ENCODE data around the gene SLC32A1. TPM values are rescaled to one million over a fixed set of nuclear protein-coding genes. Genes with fewer than 3 reads are reported as not detected.

The SLC32A1 gene
- total RNA-seq, 1 donor from 2014 or later = not detected

DNA sequence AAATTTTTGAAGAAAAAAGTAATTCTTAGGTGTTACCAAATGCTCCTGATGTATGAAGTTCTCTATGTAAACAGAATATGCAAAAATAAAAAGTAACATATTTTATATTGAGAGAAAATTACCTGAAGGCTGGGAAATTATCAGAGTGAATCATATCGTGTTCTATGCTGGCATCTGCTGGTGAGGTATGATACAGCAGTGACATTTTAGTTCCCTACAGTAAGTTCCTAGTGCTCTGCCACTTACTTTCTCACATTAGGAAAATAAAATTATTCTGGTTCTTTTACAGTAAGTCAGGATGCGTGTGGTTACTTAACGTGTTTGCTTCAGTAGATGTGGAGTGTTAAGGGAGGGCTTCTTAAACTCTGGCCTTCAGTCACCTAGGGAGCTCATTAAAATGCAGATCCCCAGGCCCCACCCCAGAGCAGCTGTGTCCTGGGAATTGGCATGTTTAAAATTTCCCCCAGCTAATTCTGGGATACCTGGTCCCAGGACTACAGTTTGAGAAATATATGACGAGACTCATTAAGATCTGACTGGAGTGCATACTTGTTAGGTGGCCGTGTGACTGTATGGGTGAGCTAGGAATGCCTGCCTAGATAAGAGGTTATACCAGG is 27.2 kb downstream of the SLC32A1 start:
- no peak for DNase-seq (ENCODE audit: low read depth)
- TF ChIP-seq, protein P1, sequence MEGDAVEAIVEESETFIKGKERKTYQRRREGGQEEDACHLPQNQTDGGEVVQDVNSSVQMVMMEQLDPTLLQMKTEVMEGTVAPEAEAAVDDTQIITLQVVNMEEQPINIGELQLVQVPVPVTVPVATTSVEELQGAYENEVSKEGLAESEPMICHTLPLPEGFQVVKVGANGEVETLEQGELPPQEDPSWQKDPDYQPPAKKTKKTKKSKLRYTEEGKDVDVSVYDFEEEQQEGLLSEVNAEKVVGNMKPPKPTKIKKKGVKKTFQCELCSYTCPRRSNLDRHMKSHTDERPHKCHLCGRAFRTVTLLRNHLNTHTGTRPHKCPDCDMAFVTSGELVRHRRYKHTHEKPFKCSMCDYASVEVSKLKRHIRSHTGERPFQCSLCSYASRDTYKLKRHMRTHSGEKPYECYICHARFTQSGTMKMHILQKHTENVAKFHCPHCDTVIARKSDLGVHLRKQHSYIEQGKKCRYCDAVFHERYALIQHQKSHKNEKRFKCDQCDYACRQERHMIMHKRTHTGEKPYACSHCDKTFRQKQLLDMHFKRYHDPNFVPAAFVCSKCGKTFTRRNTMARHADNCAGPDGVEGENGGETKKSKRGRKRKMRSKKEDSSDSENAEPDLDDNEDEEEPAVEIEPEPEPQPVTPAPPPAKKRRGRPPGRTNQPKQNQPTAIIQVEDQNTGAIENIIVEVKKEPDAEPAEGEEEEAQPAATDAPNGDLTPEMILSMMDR (conservative IDR thresholded peaks at IDR 0.05; ENCODE audit: low read depth, low read length) = peak; percentile 75
- no peak overlapping the region for H3K4me3 ChIP-seq (ENCODE audit: low read depth, low read length)

DNA sequence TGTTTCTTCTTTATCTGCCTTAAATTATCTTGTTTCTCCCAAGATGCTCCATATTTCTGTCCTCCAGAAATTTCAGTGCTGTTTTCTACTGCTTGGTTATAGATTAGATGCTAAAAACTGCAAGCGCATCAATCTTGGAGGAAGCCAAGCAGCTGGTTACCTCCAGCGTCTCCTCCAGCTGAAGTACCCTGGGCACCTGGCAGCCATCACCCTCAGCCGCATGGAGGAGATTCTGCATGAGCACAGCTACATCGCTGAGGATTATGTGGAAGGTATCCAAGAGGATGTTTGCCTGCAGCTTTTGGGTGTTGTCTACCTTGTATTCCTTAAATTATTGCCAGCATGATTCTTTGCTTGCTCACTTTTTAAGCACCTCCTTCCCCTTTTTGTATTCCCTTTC is 27.7 kb downstream of the SLC32A1 start:
- TF ChIP-seq, protein P1 (conservative IDR thresholded peaks at IDR 0.05; ENCODE audit: low read depth, low read length) = no peak
- DNase-seq (ENCODE audit: low read depth) = no peak
- H3K4me3 ChIP-seq (ENCODE audit: low read depth, low read length) = no peak overlapping the region

DNA sequence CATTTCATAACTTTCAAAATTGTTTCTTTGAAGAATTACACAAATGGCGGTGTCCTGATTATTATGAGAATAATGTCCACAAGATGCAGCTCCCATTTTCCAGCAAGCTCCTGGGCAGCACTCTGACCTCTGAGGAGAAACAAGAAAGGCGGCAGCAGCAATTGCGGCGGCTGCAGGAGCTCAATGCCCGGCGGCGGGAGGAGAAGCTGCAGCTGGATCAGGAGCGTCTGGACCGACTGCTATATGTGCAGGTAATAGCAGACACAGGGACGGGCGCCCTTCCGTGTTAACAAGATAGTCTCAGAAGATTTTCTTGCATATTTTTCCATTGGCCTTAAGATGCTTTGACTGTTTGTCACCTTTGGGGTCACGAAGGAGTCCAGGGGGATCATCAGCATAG is 30.6 kb downstream of the SLC32A1 start:
- TF ChIP-seq, protein P1 (conservative IDR thresholded peaks at IDR 0.05; ENCODE audit: low read depth, low read length) = no peak
- no peak for DNase-seq (ENCODE audit: low read depth)
- no peak overlapping the region for H3K4me3 ChIP-seq (ENCODE audit: low read depth, low read length)

DNA sequence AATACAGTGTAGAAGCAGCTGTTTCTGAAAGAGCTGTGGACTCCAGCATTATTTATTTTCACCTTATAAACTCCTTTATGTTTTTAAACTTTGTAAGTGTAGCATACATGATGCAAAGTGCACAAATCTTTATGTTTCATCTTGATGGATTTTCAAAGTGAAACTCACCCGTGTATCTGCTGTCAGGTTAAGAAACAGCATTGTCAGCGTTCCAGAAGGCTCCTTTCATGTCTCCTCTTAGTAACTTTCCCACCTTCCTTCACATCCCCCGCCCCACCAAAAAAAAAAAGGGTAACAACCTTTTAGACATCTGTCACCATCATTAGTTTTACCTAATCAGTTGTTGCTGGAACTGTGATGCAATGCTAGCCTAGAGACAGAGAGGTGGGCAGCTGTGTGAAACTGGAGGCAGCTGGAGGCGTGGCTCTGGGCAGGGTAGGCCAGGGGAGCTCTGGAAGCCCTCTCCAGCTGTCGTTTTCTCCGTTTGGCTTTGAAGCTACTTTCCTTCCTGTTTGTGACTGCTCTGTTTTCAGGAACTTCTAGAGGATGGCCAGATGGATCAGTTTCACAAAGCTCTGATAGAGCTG is 31.1 kb downstream of the SLC32A1 start:
- H3K4me3 ChIP-seq (ENCODE audit: low read depth, low read length) = no peak overlapping the region
- no peak for DNase-seq (ENCODE audit: low read depth)
- TF ChIP-seq, protein P1 (conservative IDR thresholded peaks at IDR 0.05; ENCODE audit: low read depth, low read length) = no peak

DNA sequence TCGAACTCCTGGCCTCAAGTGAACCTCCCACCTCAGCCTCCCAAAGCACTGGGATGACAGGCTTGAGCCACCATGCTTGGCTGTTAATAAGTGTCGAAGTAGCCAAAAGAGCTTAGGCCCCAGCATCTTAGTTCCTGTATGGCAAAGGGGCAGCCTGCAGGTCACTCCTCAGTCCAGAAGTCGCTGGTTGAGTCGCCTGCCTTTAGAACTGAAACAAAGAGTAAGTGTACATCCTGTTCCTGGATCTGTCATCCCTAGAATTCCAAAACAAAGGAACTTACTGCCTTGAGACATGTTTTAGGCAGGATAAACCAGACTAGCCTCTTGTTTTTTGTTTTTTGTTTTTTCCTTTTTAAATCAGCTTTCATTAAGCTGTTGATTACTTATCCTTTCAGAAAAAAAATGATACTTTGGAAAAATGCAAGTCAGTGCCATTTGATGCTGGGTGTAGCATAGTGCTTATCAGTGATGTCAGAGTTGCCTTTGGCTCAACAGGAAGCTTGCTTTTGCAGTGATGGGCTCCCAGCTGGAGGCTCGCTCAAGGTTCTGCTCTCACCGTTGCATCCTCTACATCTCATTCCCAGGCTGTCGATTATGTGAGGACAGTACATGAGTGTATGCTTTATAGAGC is 33.0 kb downstream of the SLC32A1 start:
- TF ChIP-seq, protein P1 (conservative IDR thresholded peaks at IDR 0.05; ENCODE audit: low read depth, low read length) = no peak
- no peak for DNase-seq (ENCODE audit: low read depth)
- H3K4me3 ChIP-seq (ENCODE audit: low read depth, low read length) = no peak overlapping the region

DNA sequence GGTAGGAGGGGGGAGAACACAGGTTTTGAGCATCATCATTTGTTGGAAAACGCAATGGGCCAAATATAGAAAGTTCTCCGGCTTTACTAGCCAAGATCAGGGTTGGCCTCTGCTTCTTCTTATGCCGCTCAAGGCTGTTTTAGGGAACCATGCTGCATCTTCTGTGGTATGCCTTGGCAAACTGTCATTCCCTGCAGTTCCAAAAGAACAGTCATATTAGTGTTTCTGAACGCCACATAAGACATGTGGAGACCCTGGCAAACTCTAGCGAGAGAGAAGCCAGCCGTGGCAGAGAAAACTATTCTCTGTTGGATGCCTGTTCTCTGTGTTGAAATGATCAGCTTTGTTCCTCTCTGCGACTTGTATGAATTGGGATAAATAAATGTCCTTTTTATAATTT is 34.8 kb downstream of the SLC32A1 start:
- DNase-seq (ENCODE audit: low read depth) = no peak
- TF ChIP-seq, protein P1 (conservative IDR thresholded peaks at IDR 0.05; ENCODE audit: low read depth, low read length) = no peak
- H3K4me3 ChIP-seq (ENCODE audit: low read depth, low read length) = no peak overlapping the region
